ENCODE results near the gene RHBDD3.

RHBDD3 gene

GRCh38 chr22:29266564-29267461 is 968 bp downstream of the RHBDD3 start:
- POLR2A ChIA-PET = interaction anchor here (0.6 to 2.2 kb wide), 7 partner anchors 9 to 1892 kb away, joined by 3 to 8 read pairs (median 4); partner anchors contain the start of genes AP1B1 and EMID1
- CTCF ChIA-PET = interaction anchor here (0.7 to 1.4 kb wide), 3 partner anchors 13 to 619 kb away, joined by 3 read pairs; no protein-coding TSS in a partner anchor

GRCh38 chr22:29265929-29266328 is 1.9 kb downstream of the RHBDD3 start:
- CTCF ChIA-PET = interaction anchor here (1.4 kb wide), 1 partner anchor 20 kb away, joined by 3 read pairs; no protein-coding TSS in a partner anchor
- no peak overlapping the region for H3K4me3 ChIP-seq (ENCODE audit: low read depth, low read length)
- no peaks in the 10 kb centered on the region for H3K9me3 ChIP-seq (ENCODE audit: control insufficient read depth, insufficient read depth, low read depth, low read length)
- peaks cover 19 to 66% of the 10 kb centered on the region in 2 experiments for H3K36me3 ChIP-seq (ENCODE audit: control insufficient read depth in 2 of 2, insufficient read depth in 1 of 2, low read length in 2 of 2)
- POLR2A ChIA-PET = interaction anchor here (0.6 to 1.1 kb wide), 2 partner anchors 8 to 124 kb away, joined by 3 to 4 read pairs; no protein-coding TSS in a partner anchor
- peak overlapping the region; percentile 99; the same call in 1 of the 2 replicates for H3K27ac ChIP-seq (ENCODE audit: extremely low read depth, low read depth, low read length)
- H3K4me1 ChIP-seq (ENCODE audit: control insufficient read depth, insufficient read depth, low read length) = peaks cover 4% of the 10 kb centered on the region
- TF ChIP-seq PRDM10 (tag by site-specific recombination; IDR thresholded peaks at IDR 0.05) (0 out of 2 replicates have a peak, but pooled peaks have one; percentile 31), ZNF398 (tag by site-specific recombination; IDR thresholded peaks at IDR 0.05) (peak; percentile 17; the same call in 1 of the 2 replicates), ZNF404 (tag by site-specific recombination; IDR thresholded peaks at IDR 0.05) (no peak), SP2 (tag by site-specific recombination; IDR thresholded peaks at IDR 0.05) (0 out of 2 replicates have a peak, but pooled peaks have one; percentile 16)

More at GRCh38 chr22:29266564-29267461, 968 bp downstream of the RHBDD3 start:
- Histone ChIP-seq H3K4me1 (ENCODE audit: control insufficient read depth, insufficient read depth, low read length) (peaks cover 5% of the 10 kb centered on the region), H3K27ac (ENCODE audit: extremely low read depth, low read depth, low read length) (peak overlapping the region; percentile 99), H3K4me3 (ENCODE audit: low read depth, low read length) (peak overlapping the region; percentile 75), H3K36me3 (ENCODE audit: control insufficient read depth in 2 of 2, insufficient read depth in 1 of 2, low read length in 2 of 2) (peaks cover 12 to 70% of the 10 kb centered on the region in 2 experiments), H3K9me3 (ENCODE audit: control insufficient read depth, insufficient read depth, low read depth, low read length) (no peaks in the 10 kb centered on the region)
- peak; percentile 97 for TF ChIP-seq ZFP3 (tag by site-specific recombination; IDR thresholded peaks at IDR 0.05; ENCODE audit: low read depth)
- peak; percentile 100 for TF ChIP-seq ZIC2 (tag by site-specific recombination; IDR thresholded peaks at IDR 0.05)
- peak; percentile 84 for TF ChIP-seq ZBTB17 (tag by site-specific recombination; IDR thresholded peaks at IDR 0.05)
- TF ChIP-seq GLIS1 (tag by site-specific recombination; IDR thresholded peaks at IDR 0.05) = peak; percentile 86
- no peak for TF ChIP-seq WT1 (tag by site-specific recombination; IDR thresholded peaks at IDR 0.05)
- no peak for TF ChIP-seq BCL6B (tag by site-specific recombination; IDR thresholded peaks at IDR 0.05)
- TF ChIP-seq PATZ1 (tag by site-specific recombination; IDR thresholded peaks at IDR 0.05) = no peak
- TF ChIP-seq ZNF768 (tag by site-specific recombination; IDR thresholded peaks at IDR 0.05) = no peak
- peak; percentile 73 for TF ChIP-seq IKZF3 (tag by site-specific recombination; IDR thresholded peaks at IDR 0.05)
- TF ChIP-seq YY1 (tag by site-specific recombination; IDR thresholded peaks at IDR 0.05) = 0 out of 2 replicates have a peak, but pooled peaks have one; percentile 58
- TF ChIP-seq ZSCAN30 (tag by site-specific recombination; IDR thresholded peaks at IDR 0.05) = no peak

Data from HEK293 (cell line).